CD4-positive, alpha-beta memory T cell (primary cell): ENCODE measurements around the gene BTF3. TPM values are rescaled to one million over a fixed set of nuclear protein-coding genes. Genes with fewer than 3 reads are reported as not detected.
A peak's percentile ranks its signal among the peaks of the same experiment; 100 is the strongest.
"Not testable (repeated sequence)": the region's sequence is repeated elsewhere in the genome, so short reads cannot be mapped to it uniquely, and the experiment has no call there.

Experiments
- CTCF ChIA-PET: fragments of 350-600 bp; sonication (Branson Sonifier 250); formaldehyde crosslinking; loops from one replicate; lab custom pipeline; 2021; ENCODE audit warnings: inconsistent platforms; ENCODE audit not compliant: partially characterized antibody; lab: Charles Lee
- POLR2A ChIA-PET: fragments of 350-600 bp; sonication (Branson Sonifier 250); formaldehyde crosslinking; loops from one replicate; lab custom pipeline; 2021; ENCODE audit not compliant: partially characterized antibody; lab: Charles Lee
- DNase-seq, 5 donors: peaks; one replicate each; pipeline versions ENCODE4 v3.0.0 to v3.0.0-alpha.2; 2020 to 2022; ENCODE audit warnings: mixed read lengths in 1 of 5
- H3K27ac ChIP-seq: one replicate; pipeline ENCODE4 v1.7.0; 2013; ENCODE audit warnings: low read depth, low read length
- H3K27me3 ChIP-seq: 2 replicates; pipeline ENCODE4 v1.7.0; 2013; ENCODE audit warnings: mild to moderate bottlenecking, low read length, moderate library complexity; ENCODE audit not compliant: insufficient read depth
- H3K36me3 ChIP-seq: 2 replicates; pipeline ENCODE4 v1.7.0; 2013; ENCODE audit warnings: mild to moderate bottlenecking, low read length, moderate library complexity; ENCODE audit not compliant: insufficient read depth
- H3K4me1 ChIP-seq: 2 replicates; pipeline ENCODE4 v1.7.0; 2013; ENCODE audit warnings: mild to moderate bottlenecking, low read length, moderate library complexity; ENCODE audit not compliant: insufficient read depth
- H3K4me3 ChIP-seq, 2 donors: one replicate each; pipeline ENCODE4 v1.7.0; 2013; ENCODE audit warnings: low read length in 2 of 2, mild to moderate bottlenecking in 1 of 2
- H3K9me3 ChIP-seq, 2 donors: one replicate each; pipeline ENCODE4 v1.7.0; 2013; ENCODE audit warnings: low read length in 2 of 2, control low read depth in 1 of 2; ENCODE audit not compliant: control insufficient read depth in 1 of 2
- H3K27ac Mint-ChIP-seq, 7 donors: one replicate each; pipeline ENCODE4 v1.8.0; 2020 to 2021; ENCODE audit warnings: mixed read lengths in 7 of 7, mild to moderate bottlenecking in 6 of 7, inconsistent platforms in 3 of 7, moderate library complexity in 3 of 7
- H3K27me3 Mint-ChIP-seq, 2 donors: one replicate each; pipeline ENCODE4 v1.8.0; 2020 to 2021; ENCODE audit warnings: mixed read lengths in 2 of 2
- H3K36me3 Mint-ChIP-seq, 2 donors: one replicate each; pipeline ENCODE4 v1.8.0; 2020 to 2021; ENCODE audit warnings: mixed read lengths in 2 of 2, inconsistent platforms in 1 of 2, mild to moderate bottlenecking in 1 of 2
- H3K4me1 Mint-ChIP-seq, 4 donors: one replicate each; pipeline ENCODE4 v1.8.0; 2020 to 2021; ENCODE audit warnings: mixed read lengths in 4 of 4, mild to moderate bottlenecking in 1 of 4
- H3K4me3 Mint-ChIP-seq, 8 donors: one replicate each; pipeline ENCODE4 v1.8.0; 2020 to 2021; ENCODE audit warnings: mixed read lengths in 8 of 8, mild to moderate bottlenecking in 7 of 8, moderate library complexity in 6 of 8, inconsistent platforms in 3 of 8
- H3K9me3 Mint-ChIP-seq, 8 donors: one replicate each; pipeline ENCODE4 v1.8.0; 2020 to 2021; ENCODE audit warnings: mixed read lengths in 8 of 8, mild to moderate bottlenecking in 5 of 8, inconsistent platforms in 3 of 8, moderate library complexity in 1 of 8
- intact Hi-C: fragments of 100-400 bp; cut with micrococcal nuclease; formaldehyde crosslinking; loops from one replicate; pipeline ENCODE4 v1.15.1; 2023
- polyA plus RNA-seq, 2 donors: library from polyadenylated mRNA; unstranded; fragments of 300-500 nt; fragmentation: Illumina TruSeq; gene quantifications; one replicate each; pipeline ENCODE4 v1.2.3, GENCODE V29; 2021
- total RNA-seq, 2 experiments: library from RNA; stranded (reverse); gene quantifications; one replicate each; pipeline ENCODE4 v1.2.3, GENCODE V29; 2021

Gene BTF3
- total and polyA plus RNA-seq, 4 experiments from 2014 or later = 538 to 779 (median 657) TPM

GRCh38 chr5:73452215-73452614 is 46.0 kb upstream of the BTF3 start:
- H3K9me3 ChIP-seq = no peaks in the 10 kb centered on the region
- peaks cover 49 to 57% of the 10 kb centered on the region in 2 donors for H3K27me3 Mint-ChIP-seq
- POLR2A ChIA-PET = no interaction called here
- H3K4me1 Mint-ChIP-seq = peaks cover 7 to 33% (median 14%) of the 10 kb centered on the region in 4 donors
- peaks cover 0 to 31% (median 6%) of the 10 kb centered on the region in 8 donors for H3K9me3 Mint-ChIP-seq
- CTCF ChIA-PET = no interaction called here
- no peak for DNase-seq
- intact Hi-C loops = no loop called here
- H3K4me3 ChIP-seq = no peak overlapping the region
- peak overlapping the region in 3 of 7 donors; percentile 19 to 43 (median 43) for H3K27ac Mint-ChIP-seq
- peaks cover 52% of the 10 kb centered on the region for H3K27me3 ChIP-seq
- H3K27ac ChIP-seq = no peak overlapping the region
- H3K36me3 Mint-ChIP-seq = peaks cover 0 to 2% of the 10 kb centered on the region in 2 donors
- no peaks in the 10 kb centered on the region for H3K36me3 ChIP-seq
- H3K4me1 ChIP-seq = peaks cover 16% of the 10 kb centered on the region
- peak overlapping the region in 3 of 8 donors; percentile 13 to 32 (median 22) for H3K4me3 Mint-ChIP-seq

- Mint-ChIP-seq H3K4me3 (no peak overlapping the region), H3K9me3 (peaks cover 0 to 18% (median 5%) of the 10 kb centered on the region in 8 donors), H3K27ac (peak overlapping the region in 1 of 7 donors; percentile 53), H3K27me3 (peaks cover 46 to 54% of the 10 kb centered on the region in 2 donors), H3K4me1 (peaks cover 3 to 22% (median 6%) of the 10 kb centered on the region in 4 donors), H3K36me3 (no peaks in the 10 kb centered on the region)
- intact Hi-C loops = loop anchor here (1.0 kb wide), 1 partner anchor 499 kb away; no protein-coding TSS in a partner anchor
- Histone ChIP-seq H3K27me3 (peaks cover 42% of the 10 kb centered on the region), H3K4me1 (peaks cover 5% of the 10 kb centered on the region), H3K4me3 (no peak overlapping the region), H3K36me3 (no peaks in the 10 kb centered on the region), H3K27ac (no peak overlapping the region), H3K9me3 (no peaks in the 10 kb centered on the region)
- peak in 3 of 5 donors; percentile 33 to 59 (median 44) for DNase-seq
- ChIA-PET CTCF (interaction anchor here (0.6 to 4.3 kb wide), 21 partner anchors 9 to 536 kb away, joined by 3 to 37 read pairs (median 4); no protein-coding TSS in a partner anchor), POLR2A (interaction anchor here (1.0 kb wide), 1 partner anchor 44 kb away, joined by 3 read pairs; the partner anchor contains the start of gene BTF3)
These were observed 43.7 kb upstream of the BTF3 start for GRCh38 chr5:73454379-73455036.

DNA sequence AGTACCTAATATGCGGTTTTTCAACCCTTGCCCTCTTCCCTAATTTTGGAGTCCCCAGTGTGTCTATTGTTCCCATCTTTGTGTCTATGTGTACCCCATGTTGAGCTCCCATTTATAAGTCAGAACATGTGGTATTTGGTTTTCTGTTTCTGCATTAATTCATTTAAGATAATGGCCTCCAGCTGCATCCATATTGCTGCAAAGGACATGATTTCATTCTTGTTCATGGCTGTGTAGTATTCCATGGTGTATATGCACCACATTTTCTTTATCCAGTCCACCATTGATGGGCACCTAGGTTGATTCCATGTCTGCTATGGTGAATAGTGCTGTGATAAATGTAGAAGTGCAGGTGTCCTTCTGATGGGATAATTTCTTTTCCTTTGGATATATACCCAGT is 41.8 kb upstream of the BTF3 start:
- intact Hi-C loops, H3K4me3 Mint-ChIP-seq, H3K9me3 Mint-ChIP-seq, DNase-seq, H3K36me3 Mint-ChIP-seq, H3K27ac ChIP-seq, H3K27ac Mint-ChIP-seq, H3K9me3 ChIP-seq, H3K4me1 ChIP-seq, H3K4me3 ChIP-seq, H3K36me3 ChIP-seq: not testable (repeated sequence)
- Mint-ChIP-seq H3K27me3 (peaks cover 39 to 50% of the 10 kb centered on the region in 2 donors), H3K4me1 (peaks cover 0 to 13% (median 2%) of the 10 kb centered on the region in 4 donors)
- ChIA-PET POLR2A (interaction anchor here (0.6 kb wide), 1 partner anchor 604 kb away, joined by 3 read pairs; no protein-coding TSS in a partner anchor), CTCF (interaction anchor here (1.0 to 4.3 kb wide), 3 partner anchors 16 to 241 kb away, joined by 3 to 37 read pairs (median 3); no protein-coding TSS in a partner anchor)
- peaks cover 23% of the 10 kb centered on the region for H3K27me3 ChIP-seq

- no peak overlapping the region for H3K27ac ChIP-seq
- no peak for DNase-seq
- H3K9me3 ChIP-seq = no peaks in the 10 kb centered on the region
- CTCF ChIA-PET = no interaction called here
- Mint-ChIP-seq H3K4me3 (no peak overlapping the region), H3K27ac (no peak overlapping the region), H3K4me1 (peaks cover 0 to 2% (median under 1%) of the 10 kb centered on the region in 4 donors), H3K27me3 (peaks cover 27 to 38% of the 10 kb centered on the region in 2 donors), H3K9me3 (peaks cover 0 to 8% (median 0%) of the 10 kb centered on the region in 8 donors), H3K36me3 (no peaks in the 10 kb centered on the region)
- H3K4me3 ChIP-seq = no peak overlapping the region
- H3K4me1 ChIP-seq = no peaks in the 10 kb centered on the region
- H3K36me3 ChIP-seq = no peaks in the 10 kb centered on the region
- POLR2A ChIA-PET = no interaction called here
- intact Hi-C loops = no loop called here
- H3K27me3 ChIP-seq = no peaks in the 10 kb centered on the region
These were observed 38.9 kb upstream of the BTF3 start for GRCh38 chr5:73459366-73459765.

DNA sequence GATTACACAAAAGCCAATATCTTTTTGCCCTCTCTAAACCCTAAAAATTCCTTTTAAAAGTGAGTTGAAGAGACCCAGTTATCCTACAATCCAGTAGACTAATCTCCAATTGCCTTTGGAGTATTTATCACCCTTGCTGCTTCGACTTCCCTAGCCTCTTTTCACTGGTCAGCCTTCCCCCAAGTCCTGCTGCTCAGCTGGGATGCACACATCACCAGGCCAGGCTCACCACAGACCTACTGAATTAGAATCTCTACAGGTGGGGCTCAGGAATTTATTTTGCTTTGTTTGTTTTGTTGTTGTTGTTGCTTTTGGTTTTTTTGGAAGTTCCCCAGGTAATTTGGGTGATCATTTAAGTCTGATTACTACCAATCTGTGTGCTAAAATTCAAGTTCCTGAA is 38.1 kb upstream of the BTF3 start:
- intact Hi-C loops = no loop called here
- no peaks in the 10 kb centered on the region for H3K36me3 Mint-ChIP-seq
- Histone ChIP-seq H3K27ac (no peak overlapping the region), H3K9me3 (no peaks in the 10 kb centered on the region), H3K4me3 (no peak overlapping the region), H3K27me3 (no peaks in the 10 kb centered on the region), H3K4me1 (no peaks in the 10 kb centered on the region), H3K36me3 (no peaks in the 10 kb centered on the region)
- DNase-seq = no peak
- ChIA-PET POLR2A (no interaction called here), CTCF (interaction anchor here (3.5 kb wide), 1 partner anchor 9 kb away, joined by 8 read pairs; no protein-coding TSS in a partner anchor)
- H3K4me1 Mint-ChIP-seq = no peaks in the 10 kb centered on the region
- no peak overlapping the region for H3K4me3 Mint-ChIP-seq
- H3K27me3 Mint-ChIP-seq = peaks cover 29 to 40% of the 10 kb centered on the region in 2 donors
- H3K9me3 Mint-ChIP-seq = peaks cover 0 to 8% (median 0%) of the 10 kb centered on the region in 8 donors
- no peak overlapping the region for H3K27ac Mint-ChIP-seq

- no peaks in the 10 kb centered on the region for H3K4me1 ChIP-seq
- H3K27ac Mint-ChIP-seq = no peak overlapping the region
- H3K4me1 Mint-ChIP-seq = no peaks in the 10 kb centered on the region
- H3K9me3 Mint-ChIP-seq = peaks cover 0 to 2% (median 0%) of the 10 kb centered on the region in 8 donors
- CTCF ChIA-PET = interaction anchor here (1.9 kb wide), 1 partner anchor 10 kb away, joined by 8 read pairs; no protein-coding TSS in a partner anchor
- H3K9me3 ChIP-seq = no peaks in the 10 kb centered on the region
- H3K4me3 ChIP-seq = no peak overlapping the region
- H3K36me3 Mint-ChIP-seq = no peaks in the 10 kb centered on the region
- POLR2A ChIA-PET = interaction anchor here (1.5 kb wide), 1 partner anchor 34 kb away, joined by 3 read pairs; the partner anchor contains the start of gene BTF3
- H3K27ac ChIP-seq = no peak overlapping the region
- intact Hi-C loops = no loop called here
- H3K27me3 ChIP-seq = no peaks in the 10 kb centered on the region
- H3K4me3 Mint-ChIP-seq = peak overlapping the region in 1 of 8 donors; percentile 23
- H3K36me3 ChIP-seq = no peaks in the 10 kb centered on the region
- H3K27me3 Mint-ChIP-seq = peaks cover 13 to 29% of the 10 kb centered on the region in 2 donors
- DNase-seq = no peak
These were observed 34.1 kb upstream of the BTF3 start for GRCh38 chr5:73464016-73464745.

- H3K27ac ChIP-seq, DNase-seq, H3K9me3 Mint-ChIP-seq, intact Hi-C loops, H3K36me3 Mint-ChIP-seq, POLR2A ChIA-PET, H3K4me1 Mint-ChIP-seq, H3K9me3 ChIP-seq, H3K4me3 Mint-ChIP-seq, H3K27ac Mint-ChIP-seq, H3K4me1 ChIP-seq, CTCF ChIA-PET, H3K36me3 ChIP-seq, H3K27me3 ChIP-seq, H3K4me3 ChIP-seq: not testable (repeated sequence)
- peaks cover 12 to 22% of the 10 kb centered on the region in 2 donors for H3K27me3 Mint-ChIP-seq
These were observed 29.6 kb upstream of the BTF3 start for GRCh38 chr5:73468638-73469037.
